H1 (cell line): ENCODE measurements around the gene KCNQ1OT1. TPM values are rescaled to one million over a fixed set of nuclear protein-coding genes. Genes with fewer than 3 reads are reported as not detected.

Experiments
- CTCF ChIA-PET: fragments of 300-600 bp; sonication (Branson Sonifier 250); formaldehyde crosslinking; loops from one replicate; lab custom pipeline; 2021; ENCODE audit not compliant: partially characterized antibody; lab: Charles Lee
- POLR2A ChIA-PET: fragments of 300-600 bp; sonication (Branson Sonifier 250); formaldehyde crosslinking; loops from one replicate; lab custom pipeline; 2021; ENCODE audit warnings: inconsistent platforms; ENCODE audit not compliant: partially characterized antibody; lab: Charles Lee
- DNase-seq, 2 experiments: peaks; one replicate each; pipeline versions ENCODE4 v3.0.0 to v3.0.0-alpha.2; 2010 to 2022; ENCODE audit warnings: low spot score in 2 of 2, low read depth in 1 of 2, mixed read lengths in 1 of 2
- FAIRE-seq: peaks from 2 replicates; lab custom pipeline; 2011; peaks lifted over from hg19 to GRCh38; lab: Jason Lieb, UNC
- H2AFZ ChIP-seq: 2 replicates; pipeline ENCODE4 v1.8.1; 2012; ENCODE audit warnings: low read length, inconsistent platforms
- H2AK5ac ChIP-seq: 2 replicates; pipeline ENCODE4 v1.6.1; 2013; ENCODE audit warnings: low read depth, low read length
- H2BK120ac ChIP-seq: replicated peaks from 2 replicates; pipeline ENCODE3; 2013; ENCODE audit warnings: low read depth, low read length, inconsistent platforms
- H2BK12ac ChIP-seq: 2 replicates; pipeline ENCODE4 v1.6.1; 2013; ENCODE audit warnings: low read depth, low read length
- H2BK15ac ChIP-seq: 2 replicates; pipeline ENCODE4 v1.6.1; 2013; ENCODE audit warnings: low read length
- H2BK20ac ChIP-seq: 2 replicates; pipeline ENCODE4 v1.6.1; 2013; ENCODE audit warnings: low read length
- H2BK5ac ChIP-seq: 2 replicates; pipeline ENCODE4 v1.6.1; 2013; ENCODE audit warnings: low read depth, low read length
- H3K14ac ChIP-seq: 2 replicates; pipeline ENCODE4 v1.6.1; 2013; ENCODE audit warnings: inconsistent platforms; ENCODE audit not compliant: insufficient read length
- H3K18ac ChIP-seq: 2 replicates; pipeline ENCODE4 v1.6.1; 2013; ENCODE audit warnings: low read length; ENCODE audit errors: extremely low read depth
- H3K23ac ChIP-seq: 2 replicates; pipeline ENCODE4 v1.6.1; 2013; ENCODE audit warnings: inconsistent platforms; ENCODE audit not compliant: insufficient read length
- H3K23me2 ChIP-seq: 2 replicates; pipeline ENCODE4 v1.6.1; 2013; ENCODE audit warnings: low read depth, low read length
- H3K27ac ChIP-seq: 2 replicates; pipeline ENCODE4 v1.6.1; 2011; ENCODE audit warnings: low read depth, low read length, inconsistent platforms
- H3K27me3 ChIP-seq, 4 experiments: replicated peaks in 1 of 4; 1 replicate in 1 of 4; 2 replicates in 3 of 4; pipeline versions ENCODE4 v1.6.1 to v1.8.1; 2011 to 2013; ENCODE audit warnings: low read length in 3 of 4, mild to moderate bottlenecking in 3 of 4, inconsistent platforms in 2 of 4, mixed read lengths in 2 of 4, moderate library complexity in 1 of 4; ENCODE audit not compliant: control insufficient read depth in 3 of 4, insufficient read depth in 3 of 4; ENCODE audit errors: extremely low read depth in 1 of 4
- H3K36me3 ChIP-seq, 4 experiments: 2 replicates each; pipeline versions ENCODE4 v1.6.1 to v1.8.1; 2011 to 2013; ENCODE audit warnings: mild to moderate bottlenecking in 4 of 4, low read length in 3 of 4, moderate library complexity in 2 of 4, control low read depth in 1 of 4, inconsistent platforms in 1 of 4; ENCODE audit not compliant: insufficient read depth in 4 of 4, control insufficient read depth in 2 of 4
- H3K4ac ChIP-seq: replicated peaks from 2 replicates; pipeline ENCODE3; 2013; ENCODE audit warnings: low read length, low read depth, mixed read lengths, inconsistent platforms; ENCODE audit not compliant: insufficient read length
- H3K4me1 ChIP-seq, 4 experiments: replicated peaks in 1 of 4; 1 replicate in 1 of 4; 2 replicates in 3 of 4; pipeline versions ENCODE4 v1.6.1 to v1.8.1; 2011 to 2013; ENCODE audit warnings: low read length in 3 of 4, inconsistent platforms in 2 of 4, mixed read lengths in 1 of 4; ENCODE audit not compliant: insufficient read depth in 4 of 4, control insufficient read depth in 3 of 4
- H3K4me2 ChIP-seq, 2 experiments: 2 replicates each; pipeline versions ENCODE4 v1.6.1 to v1.8.1; 2011 to 2013; ENCODE audit warnings: low read depth in 2 of 2, low read length in 2 of 2, control low read depth in 1 of 2, inconsistent platforms in 1 of 2, mild to moderate bottlenecking in 1 of 2; ENCODE audit not compliant: insufficient read depth in 1 of 2
- H3K4me3 ChIP-seq, 4 experiments: fragments of 200-600, 300-600 bp in 1 of 4; sonication (generic), shearing (Covaris generic), sonication (Bioruptor Twin) in 1 of 4; 2 replicates each; pipeline versions ENCODE4 v1.5.1 to v1.8.1; 2011 to 2016; ENCODE audit warnings: low read length in 4 of 4, low read depth in 3 of 4, control low read depth in 2 of 4, inconsistent platforms in 2 of 4, mild to moderate bottlenecking in 2 of 4, mixed read lengths in 1 of 4, moderate library complexity in 1 of 4; ENCODE audit not compliant: insufficient read depth in 2 of 4; ENCODE audit errors: extremely low read depth in 1 of 4
- H3K56ac ChIP-seq: replicated peaks from 2 replicates; pipeline ENCODE3; 2013; ENCODE audit warnings: low read depth, mild to moderate bottlenecking, mixed read lengths, low read length, inconsistent platforms; ENCODE audit not compliant: insufficient read length
- H3K79me1 ChIP-seq: 2 replicates; pipeline ENCODE4 v1.6.1; 2013; ENCODE audit warnings: low read depth, low read length, control low read depth
- H3K79me2 ChIP-seq, 2 experiments: 2 replicates each; pipeline versions ENCODE4 v1.6.1 to v1.8.1; 2012 to 2013; ENCODE audit warnings: low read length in 2 of 2, mild to moderate bottlenecking in 2 of 2, inconsistent platforms in 1 of 2; ENCODE audit not compliant: insufficient read depth in 2 of 2, control insufficient read depth in 1 of 2
- H3K9ac ChIP-seq, 4 experiments: replicated peaks in 1 of 4; 1 replicate in 1 of 4; 2 replicates in 3 of 4; pipeline versions ENCODE4 v1.6.1 to v1.8.1; 2011 to 2013; ENCODE audit warnings: low read depth in 3 of 4, low read length in 3 of 4, control low read depth in 2 of 4, mild to moderate bottlenecking in 2 of 4, moderate library complexity in 2 of 4, inconsistent platforms in 1 of 4; ENCODE audit errors: extremely low read depth in 1 of 4
- H3K9me3 ChIP-seq, 2 experiments: 2 replicates each; pipeline versions ENCODE4 v1.6.1 to v1.8.1; 2012 to 2013; ENCODE audit warnings: mild to moderate bottlenecking in 2 of 2, moderate library complexity in 2 of 2, control low read depth in 1 of 2, inconsistent platforms in 1 of 2, low read depth in 1 of 2, low read length in 1 of 2, mixed read lengths in 1 of 2; ENCODE audit not compliant: insufficient read depth in 2 of 2
- H4K20me1 ChIP-seq, 2 experiments: replicated peaks in 1 of 2; 2 replicates each; pipeline versions ENCODE3 to v1.8.1; 2011 to 2013; ENCODE audit warnings: inconsistent platforms in 2 of 2, low read length in 2 of 2, mild to moderate bottlenecking in 1 of 2; ENCODE audit not compliant: insufficient read depth in 2 of 2, control insufficient read depth in 1 of 2
- H4K5ac ChIP-seq: 2 replicates; pipeline ENCODE4 v1.6.1; 2013; ENCODE audit warnings: low read length, low read depth, mixed read lengths, inconsistent platforms; ENCODE audit not compliant: insufficient read length
- H4K8ac ChIP-seq: 2 replicates; pipeline ENCODE4 v1.8.0; 2013; ENCODE audit warnings: mild to moderate bottlenecking, moderate library complexity, low read length, inconsistent platforms; ENCODE audit not compliant: insufficient read depth; ENCODE audit errors: extremely low read depth
- H4K91ac ChIP-seq: replicated peaks from 2 replicates; pipeline ENCODE3; 2013; ENCODE audit warnings: low read length, mixed read lengths, inconsistent platforms; ENCODE audit not compliant: insufficient read length
- BCL11A ChIP-seq, 2 experiments: IDR thresholded peaks; one replicate each; pipeline ENCODE4 v1.6.1; 2011; ENCODE audit warnings: low read depth in 2 of 2, low read length in 2 of 2, mild to moderate bottlenecking in 2 of 2
- CBX8 ChIP-seq: fragments of 300-800, 300-1000 bp; sonication (generic); IDR thresholded peaks from 2 replicates; pipeline ENCODE4 v1.7.1; 2016; ENCODE audit warnings: low read depth, low read length, borderline replicate concordance
- CHD2 ChIP-seq: IDR thresholded peaks from 2 replicates; pipeline ENCODE4 v1.6.1; 2012; ENCODE audit warnings: low read length, improper control_type of control experiment
- EP300 ChIP-seq, 2 experiments: IDR thresholded peaks; 1 replicate in 1 of 2; 2 replicates in 1 of 2; pipeline ENCODE4 v1.6.1; 2011 to 2012; ENCODE audit warnings: low read depth in 2 of 2, low read length in 2 of 2, mild to moderate bottlenecking in 2 of 2, borderline replicate concordance in 1 of 2, inconsistent platforms in 1 of 2, moderate library complexity in 1 of 2
- JUN ChIP-seq: IDR thresholded peaks from 2 replicates; pipeline ENCODE4 v1.6.1; 2011; ENCODE audit warnings: low read depth, mild to moderate bottlenecking, improper control_type of control experiment, low read length
- KDM5A ChIP-seq: fragments of 200-600 bp; IDR thresholded peaks from 2 replicates; pipeline ENCODE4 v1.7.1; 2012; ENCODE audit warnings: mild to moderate bottlenecking, low read length, inconsistent platforms, mixed read lengths
- SP1 ChIP-seq: IDR thresholded peaks from 2 replicates; pipeline ENCODE4 v1.6.1; 2011; ENCODE audit warnings: low read depth, low read length
- TCF12 ChIP-seq: IDR thresholded peaks from 2 replicates; pipeline ENCODE4 v1.6.1; 2011; ENCODE audit warnings: low read depth, mild to moderate bottlenecking, low read length
- WGBS, 2 experiments: shearing (Covaris generic) in 1 of 2; methylation state at CpG; one replicate each; pipeline versions ENCODE4 v1.1.6 to v1.1.7; 2013 to 2015; ENCODE audit warnings: low lambda C conversion rate in 2 of 2, mixed read lengths in 2 of 2, inconsistent platforms in 1 of 2, low coverage in 1 of 2, missing lambda C conversion rate in 1 of 2; ENCODE audit not compliant: insufficient replicate concordance in 2 of 2, insufficient coverage in 1 of 2, insufficient read length in 1 of 2; ENCODE audit errors: extremely low coverage in 1 of 2, missing lambda C conversion rate in 1 of 2; 5-methylcytosine and 5-hydroxymethylcytosine counted together
- polyA plus RNA-seq, 7 experiments: library from polyadenylated mRNA; depleted of rRNA in 3 of 7; stranded (reverse) in 5 of 7; unstranded in 2 of 7; fragments of >200 nt in 5 of 7; fragments of 200-250 nt in 2 of 7; gene quantifications; 1 replicate in 5 of 7; 2 replicates in 1 of 7; 4 replicates in 1 of 7; pipeline versions ENCODE4 v1.2.1 to v1.2.3, GENCODE V29; 2011 to 2013; ENCODE audit warnings: missing spikeins in 2 of 7, mixed read lengths in 2 of 7
- total RNA-seq: library from RNA; stranded (reverse); fragmentation: NEBNext Ultra II Directional; extraction: Animal tissue kit (Norgen Biotek cat#: 25700); gene quantifications from 2 replicates; pipeline ENCODE4 v1.2.1, GENCODE V29; 2021
- TF ChIP-seq, protein P1 (sequence below), 3 experiments: IDR thresholded peaks; 1 replicate in 2 of 3; 2 replicates in 1 of 3; pipeline versions ENCODE4 v1.5.1 to v1.6.1; 2011; ENCODE audit warnings: low read length in 3 of 3, mild to moderate bottlenecking in 3 of 3, inconsistent platforms in 2 of 3, low read depth in 1 of 3, moderate library complexity in 1 of 3; ENCODE audit not compliant: insufficient read depth in 1 of 3; ENCODE audit errors: control extremely low read depth in 1 of 3

The KCNQ1OT1 gene
- total and polyA plus RNA-seq, 2 of the 8 experiments (the other 6 are each of a cell fraction or from before 2014, with no cell fraction given) = 0.21 to 1.2 TPM

DNA sequence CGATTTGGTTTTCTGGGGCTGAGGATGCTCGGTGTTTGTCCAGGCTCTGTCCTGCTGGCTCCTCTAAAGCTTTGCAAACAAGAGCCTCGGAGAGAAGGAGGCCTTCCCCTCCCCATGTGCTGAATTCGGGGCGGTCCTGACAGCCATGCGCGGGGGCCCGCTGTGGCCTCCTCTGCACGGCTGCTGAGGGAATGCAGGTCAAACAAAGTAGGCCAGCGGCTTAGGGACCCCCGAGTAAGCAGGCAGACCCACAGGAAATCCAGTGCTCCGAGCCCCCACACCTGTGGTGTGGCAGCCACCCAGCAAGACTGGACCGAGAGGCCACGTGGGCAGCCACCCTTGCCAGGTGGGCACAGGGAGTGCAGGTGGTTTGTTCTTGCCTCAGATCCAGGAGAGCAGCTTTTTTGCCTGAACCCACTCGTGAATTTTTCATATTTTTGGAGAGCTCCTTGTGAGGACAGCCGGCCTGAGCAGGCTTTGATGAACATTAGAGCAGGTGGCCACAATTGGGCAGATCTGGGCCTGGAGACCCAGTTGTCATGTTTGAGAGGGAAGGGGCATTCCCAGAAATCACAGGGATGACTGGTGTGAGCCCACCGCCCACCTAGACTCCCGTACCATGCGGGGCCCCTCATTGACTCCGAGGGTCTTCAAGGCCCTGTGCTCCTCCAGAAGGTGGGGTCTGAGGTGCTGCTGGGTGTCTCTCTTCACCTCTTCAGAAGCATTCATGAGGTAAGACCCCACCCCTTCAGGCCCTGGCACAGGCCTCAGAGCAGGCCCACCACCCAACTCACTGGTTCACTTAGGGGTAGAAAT is 43.0 kb upstream of the KCNQ1OT1 start:
- Histone ChIP-seq H3K4me3 (no peak overlapping the region), H3K4ac (no peak overlapping the region), H4K20me1 (peaks cover 0 to 4% of the 10 kb centered on the region in 2 experiments), H3K36me3 (no peaks in the 10 kb centered on the region), H3K56ac (no peak overlapping the region), H2BK15ac (no peak overlapping the region), H2AK5ac (no peak overlapping the region), H2BK120ac (no peak overlapping the region), H3K27me3 (peaks cover 0 to 21% (median 13%) of the 10 kb centered on the region in 4 experiments; a peak in 6 of 7 replicates), H2BK5ac (no peak overlapping the region), H3K14ac (no peak overlapping the region), H3K79me1 (no peaks in the 10 kb centered on the region), H3K23me2 (no peaks in the 10 kb centered on the region; the same call in 1 of the 2 replicates), H3K4me1 (peaks cover 0 to 1% (median 0%) of the 10 kb centered on the region in 4 experiments; a peak in 1 of 7 replicates), H4K5ac (no peak overlapping the region), H3K9ac (no peak overlapping the region), H3K79me2 (no peaks in the 10 kb centered on the region), H3K27ac (no peak overlapping the region), H3K18ac (no peak overlapping the region), H3K9me3 (no peaks in the 10 kb centered on the region; a peak in 1 of 4 replicates), H3K4me2 (no peak overlapping the region), H2BK20ac (no peak overlapping the region), H4K8ac (no peak overlapping the region), H4K91ac (no peak overlapping the region), H2AFZ (no peak overlapping the region), H3K23ac (no peak overlapping the region), H2BK12ac (no peak overlapping the region)
- ChIA-PET CTCF (interaction anchor here (0.9 to 2.7 kb wide), 4 partner anchors 9 to 211 kb away, joined by 3 to 12 read pairs (median 4); no protein-coding TSS in a partner anchor), POLR2A (no interaction called here)
- FAIRE-seq (no peak), DNase-seq (no peak)
- WGBS, 2 experiments = 90% methylated on average over 19 of the region's 20 CpGs; no CpG with 5 or more reads in 1 of the 2 experiments
- TF ChIP-seq CHD2 (no peak), EP300 (IDR thresholded peaks at IDR 0.05; ENCODE audit: borderline replicate concordance in 1 of 2, low read depth in 2 of 2, low read length in 2 of 2) (no peak), KDM5A (no peak), JUN (no peak), CBX8 (no peak), BCL11A (IDR thresholded peaks at IDR 0.05; ENCODE audit: low read depth in 2 of 2, low read length in 2 of 2) (no peak), SP1 (no peak), TCF12 (no peak)
- TF ChIP-seq, protein P1, sequence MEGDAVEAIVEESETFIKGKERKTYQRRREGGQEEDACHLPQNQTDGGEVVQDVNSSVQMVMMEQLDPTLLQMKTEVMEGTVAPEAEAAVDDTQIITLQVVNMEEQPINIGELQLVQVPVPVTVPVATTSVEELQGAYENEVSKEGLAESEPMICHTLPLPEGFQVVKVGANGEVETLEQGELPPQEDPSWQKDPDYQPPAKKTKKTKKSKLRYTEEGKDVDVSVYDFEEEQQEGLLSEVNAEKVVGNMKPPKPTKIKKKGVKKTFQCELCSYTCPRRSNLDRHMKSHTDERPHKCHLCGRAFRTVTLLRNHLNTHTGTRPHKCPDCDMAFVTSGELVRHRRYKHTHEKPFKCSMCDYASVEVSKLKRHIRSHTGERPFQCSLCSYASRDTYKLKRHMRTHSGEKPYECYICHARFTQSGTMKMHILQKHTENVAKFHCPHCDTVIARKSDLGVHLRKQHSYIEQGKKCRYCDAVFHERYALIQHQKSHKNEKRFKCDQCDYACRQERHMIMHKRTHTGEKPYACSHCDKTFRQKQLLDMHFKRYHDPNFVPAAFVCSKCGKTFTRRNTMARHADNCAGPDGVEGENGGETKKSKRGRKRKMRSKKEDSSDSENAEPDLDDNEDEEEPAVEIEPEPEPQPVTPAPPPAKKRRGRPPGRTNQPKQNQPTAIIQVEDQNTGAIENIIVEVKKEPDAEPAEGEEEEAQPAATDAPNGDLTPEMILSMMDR (IDR thresholded peaks at IDR 0.05; ENCODE audit: control extremely low read depth in 1 of 3, insufficient read depth in 1 of 3, low read depth in 1 of 3, low read length in 3 of 3) = no peak
